K562 (cell line): ENCODE results near the gene GFRA3. TPM values are rescaled to one million over a fixed set of nuclear protein-coding genes. Genes with fewer than 3 reads are reported as not detected.
"Not testable (repeated sequence)": the region's sequence is repeated elsewhere in the genome, so short reads cannot be mapped to it uniquely, and the experiment has no call there.

Source experiments
- ATAC-seq: fragments of 200-7000 bp; cut with Tn5 transposase; 3 replicates; pipeline ENCODE4 v1.9.1; 2020; ENCODE audit warnings: moderate library complexity
- BruUV-seq: library from RNA; stranded (reverse); fragments of 400-500 nt; replicated peaks from 2 replicates; lab custom pipeline; 2021; lab: Mats Ljungman, UMichigan
- CTCF ChIA-PET: fragments of 300-600 bp; formaldehyde crosslinking; extraction: SDS; loops from one replicate; lab custom pipeline; 2021; ENCODE audit warnings: low intra/inter-chr PET ratio; lab: Yijun Ruan, JAX
- POLR2A ChIA-PET: fragments of 300-600, 350-650 bp; sonication (Branson Sonifier 250); formaldehyde crosslinking; extraction: SDS; loops from one replicate; lab custom pipeline; 2021; ENCODE audit warnings: antibody characterized with exemption, inconsistent platforms; lab: Yijun Ruan, JAX
- DNase-seq, 4 experiments: peaks; one replicate each; pipeline versions ENCODE4 v3.0.0 to v3.0.0-alpha.2; 2011 to 2018; ENCODE audit warnings: low spot score in 3 of 4, mixed read lengths in 3 of 4; ENCODE audit errors: extremely low read depth in 1 of 4
- FAIRE-seq: peaks from 2 replicates; lab custom pipeline; 2011; peaks lifted over from hg19 to GRCh38; lab: Jason Lieb, UNC
- H2AFZ ChIP-seq: 2 replicates; pipeline ENCODE4 v1.6.0; 2011; ENCODE audit warnings: low read depth, low read length, control low read depth, inconsistent platforms
- H3K27ac ChIP-seq: fragments of 200-600 bp; 3 replicates; pipeline ENCODE4 v1.8.0; 2011; ENCODE audit warnings: low read depth, mild to moderate bottlenecking, control low read depth, inconsistent platforms, low read length, moderate library complexity, mixed read lengths; ENCODE audit errors: extremely low read depth
- H3K27me3 ChIP-seq, 2 experiments: fragments of 300-600 bp in 1 of 2; 2 replicates in 1 of 2; 3 replicates in 1 of 2; pipeline versions ENCODE4 v1.6.0 to v1.8.0; 2011; ENCODE audit warnings: inconsistent platforms in 2 of 2, low read length in 2 of 2, mild to moderate bottlenecking in 1 of 2, mixed read lengths in 1 of 2, moderate library complexity in 1 of 2; ENCODE audit not compliant: control insufficient read depth in 2 of 2, insufficient read depth in 2 of 2
- H3K36me3 ChIP-seq: fragments of 300-600 bp; 3 replicates; pipeline ENCODE4 v1.8.0; 2011; ENCODE audit warnings: mild to moderate bottlenecking, low read length, inconsistent platforms; ENCODE audit not compliant: control insufficient read depth, insufficient read depth
- H3K4me1 ChIP-seq, 2 experiments: fragments of 200-600 bp in 1 of 2; replicated peaks in 1 of 2; 2 replicates in 1 of 2; 3 replicates in 1 of 2; pipeline versions ENCODE4 v1.5.1 to v1.8.0; 2011; ENCODE audit warnings: inconsistent platforms in 2 of 2, low read length in 2 of 2, mild to moderate bottlenecking in 1 of 2, mixed read lengths in 1 of 2, moderate library complexity in 1 of 2; ENCODE audit not compliant: control insufficient read depth in 2 of 2, insufficient read depth in 2 of 2
- H3K4me2 ChIP-seq: 2 replicates; pipeline ENCODE4 v1.6.1; 2011; ENCODE audit warnings: low read length, control low read depth, inconsistent platforms, mixed read lengths; ENCODE audit not compliant: insufficient read depth
- H3K4me3 ChIP-seq: fragments of 200-600 bp; sonication (generic), shearing (Covaris generic); 2 replicates; pipeline ENCODE4 v1.5.1; 2016; ENCODE audit warnings: control low read depth, inconsistent platforms
- H3K79me2 ChIP-seq: fragments of 200-600 bp; 3 replicates; pipeline ENCODE4 v1.8.0; 2011; ENCODE audit warnings: low read length, inconsistent platforms; ENCODE audit not compliant: control insufficient read depth, insufficient read depth
- H3K9ac ChIP-seq, 2 experiments: 2 replicates each; pipeline versions ENCODE4 v1.6.0 to v1.6.1; 2011; ENCODE audit warnings: low read depth in 2 of 2, low read length in 2 of 2, control low read depth in 1 of 2, inconsistent platforms in 1 of 2, mild to moderate bottlenecking in 1 of 2, mixed read lengths in 1 of 2; ENCODE audit not compliant: insufficient read depth in 1 of 2
- H3K9me1 ChIP-seq: one replicate; pipeline ENCODE4 v1.6.0; 2011; ENCODE audit warnings: inconsistent platforms, mild to moderate bottlenecking, low read length, moderate library complexity; ENCODE audit not compliant: control insufficient read depth, insufficient read depth
- H3K9me3 ChIP-seq: replicated peaks from 2 replicates; pipeline ENCODE4 v1.5.1; 2011; ENCODE audit warnings: low read depth, low read length, inconsistent platforms; ENCODE audit not compliant: control insufficient read depth, insufficient read depth
- H4K20me1 ChIP-seq: replicated peaks from 2 replicates; pipeline ENCODE4 v1.6.1; 2011; ENCODE audit warnings: low read length, inconsistent platforms, mixed read lengths; ENCODE audit not compliant: control insufficient read depth, insufficient read depth
- WGBS: fragments of 100-300 bp; shearing (Covaris generic); methylation state at CpG from one replicate; pipeline ENCODE4 v1.1.6; 2016; ENCODE audit warnings: low coverage, mixed read lengths; ENCODE audit not compliant: insufficient coverage; ENCODE audit errors: missing lambda C conversion rate; 5-methylcytosine and 5-hydroxymethylcytosine counted together
- in situ Hi-C: fragments of 300-500 bp; cut with MboI; formaldehyde crosslinking; loops from 4 replicates; pipeline ENCODE4 v1.15.0; 2018; ENCODE audit warnings: inconsistent platforms, mixed read lengths
- intact Hi-C: fragments of 100-400 bp; cut with micrococcal nuclease; formaldehyde crosslinking; loops from 2 replicates; pipeline ENCODE4 v1.14.2; 2022
- polyA plus RNA-seq, 8 experiments: library from polyadenylated mRNA; depleted of rRNA in 4 of 8; stranded (reverse) in 5 of 8; unstranded in 3 of 8; fragments of >200 nt; fragmentation: Nextera tagmentation in 2 of 8; fragmentation: Illumina TruSeq in 1 of 8; extraction: Ambion mirVana in 2 of 8; extraction: Trizol in 1 of 8; gene quantifications; 2 replicates each; pipeline versions ENCODE4 v1.2.1 to v1.2.3, GENCODE V29; 2011 to 2014; ENCODE audit warnings: inconsistent platforms in 1 of 8, missing spikeins in 1 of 8
- total RNA-seq, 7 experiments: library from RNA; depleted of rRNA in 6 of 7; stranded (reverse); fragments of >200 nt in 6 of 7; fragmentation: Illumina TruSeq in 2 of 7; extraction: Trizol in 2 of 7; gene quantifications; 2 replicates each; pipeline versions ENCODE4 v1.2.1 to v1.2.3, GENCODE V29; 2011 to 2021; ENCODE audit warnings: low replicate concordance in 1 of 7
- TF ChIP-seq, protein P1 (sequence below): fragments of 200-800 bp; sonication (Bioruptor generic); IDR thresholded peaks from 2 replicates; pipeline ENCODE4 v1.6.1; 2016; ENCODE audit warnings: missing genetic modification characterization, missing compliant biosample characterization

GFRA3 gene
- total and polyA plus RNA-seq, 9 of the 15 experiments (the other 6 are each of a cell fraction or from before 2014, with no cell fraction given) = 0.05 to 0.09 (median 0.08) TPM; not detected in 6

GRCh38 chr5:138274189-138274853 lies at the start of gene GFRA3 (continued):
- TF ChIP-seq, protein P1, sequence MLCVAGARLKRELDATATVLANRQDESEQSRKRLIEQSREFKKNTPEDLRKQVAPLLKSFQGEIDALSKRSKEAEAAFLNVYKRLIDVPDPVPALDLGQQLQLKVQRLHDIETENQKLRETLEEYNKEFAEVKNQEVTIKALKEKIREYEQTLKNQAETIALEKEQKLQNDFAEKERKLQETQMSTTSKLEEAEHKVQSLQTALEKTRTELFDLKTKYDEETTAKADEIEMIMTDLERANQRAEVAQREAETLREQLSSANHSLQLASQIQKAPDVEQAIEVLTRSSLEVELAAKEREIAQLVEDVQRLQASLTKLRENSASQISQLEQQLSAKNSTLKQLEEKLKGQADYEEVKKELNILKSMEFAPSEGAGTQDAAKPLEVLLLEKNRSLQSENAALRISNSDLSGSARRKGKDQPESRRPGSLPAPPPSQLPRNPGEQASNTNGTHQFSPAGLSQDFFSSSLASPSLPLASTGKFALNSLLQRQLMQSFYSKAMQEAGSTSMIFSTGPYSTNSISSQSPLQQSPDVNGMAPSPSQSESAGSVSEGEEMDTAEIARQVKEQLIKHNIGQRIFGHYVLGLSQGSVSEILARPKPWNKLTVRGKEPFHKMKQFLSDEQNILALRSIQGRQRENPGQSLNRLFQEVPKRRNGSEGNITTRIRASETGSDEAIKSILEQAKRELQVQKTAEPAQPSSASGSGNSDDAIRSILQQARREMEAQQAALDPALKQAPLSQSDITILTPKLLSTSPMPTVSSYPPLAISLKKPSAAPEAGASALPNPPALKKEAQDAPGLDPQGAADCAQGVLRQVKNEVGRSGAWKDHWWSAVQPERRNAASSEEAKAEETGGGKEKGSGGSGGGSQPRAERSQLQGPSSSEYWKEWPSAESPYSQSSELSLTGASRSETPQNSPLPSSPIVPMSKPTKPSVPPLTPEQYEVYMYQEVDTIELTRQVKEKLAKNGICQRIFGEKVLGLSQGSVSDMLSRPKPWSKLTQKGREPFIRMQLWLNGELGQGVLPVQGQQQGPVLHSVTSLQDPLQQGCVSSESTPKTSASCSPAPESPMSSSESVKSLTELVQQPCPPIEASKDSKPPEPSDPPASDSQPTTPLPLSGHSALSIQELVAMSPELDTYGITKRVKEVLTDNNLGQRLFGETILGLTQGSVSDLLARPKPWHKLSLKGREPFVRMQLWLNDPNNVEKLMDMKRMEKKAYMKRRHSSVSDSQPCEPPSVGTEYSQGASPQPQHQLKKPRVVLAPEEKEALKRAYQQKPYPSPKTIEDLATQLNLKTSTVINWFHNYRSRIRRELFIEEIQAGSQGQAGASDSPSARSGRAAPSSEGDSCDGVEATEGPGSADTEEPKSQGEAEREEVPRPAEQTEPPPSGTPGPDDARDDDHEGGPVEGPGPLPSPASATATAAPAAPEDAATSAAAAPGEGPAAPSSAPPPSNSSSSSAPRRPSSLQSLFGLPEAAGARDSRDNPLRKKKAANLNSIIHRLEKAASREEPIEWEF (CRISPR knock-in tag) = no peak

DNA sequence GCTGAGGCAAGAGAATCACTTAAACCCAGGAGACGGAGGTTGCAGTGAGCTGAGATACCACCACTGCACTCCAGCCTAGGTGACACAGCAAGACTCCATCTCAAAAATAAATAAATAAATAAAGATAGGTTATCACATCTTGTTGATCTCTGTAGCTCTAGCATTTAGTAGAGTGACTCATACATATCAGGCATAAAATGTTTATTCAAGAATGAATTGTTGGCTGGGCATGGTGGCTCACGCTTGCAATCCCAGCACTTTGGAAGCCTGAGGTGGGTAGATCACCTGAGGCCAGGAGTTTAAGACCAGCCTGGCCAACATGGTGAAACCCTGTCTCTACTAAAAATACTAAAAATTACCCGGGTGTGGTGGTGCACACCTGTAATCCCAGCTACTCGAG lies 43.8 kb upstream of the GFRA3 start:
- H3K27me3 ChIP-seq, intact Hi-C loops, FAIRE-seq, H3K9me1 ChIP-seq, H3K4me2 ChIP-seq, in situ Hi-C loops, H3K9ac ChIP-seq, H3K79me2 ChIP-seq, H3K4me3 ChIP-seq, BruUV-seq, H3K9me3 ChIP-seq, H4K20me1 ChIP-seq, H3K4me1 ChIP-seq, DNase-seq, H2AFZ ChIP-seq, H3K27ac ChIP-seq, ATAC-seq, CTCF ChIA-PET: not testable (repeated sequence)
- 89% methylated on average over 4 of the region's 4 CpGs for WGBS
- POLR2A ChIA-PET = interaction anchor here (0.6 to 6.8 kb wide), 2 partner anchors 13 to 117 kb away, joined by 4 to 31 read pairs; partner anchors contain the start of gene CDC25C
- H3K36me3 ChIP-seq = peaks cover 25% of the 10 kb centered on the region; the same call in 2 of the 3 replicates
